Panc1 (cell line): ENCODE data around the gene POLRMT. TPM values are rescaled to one million over a fixed set of nuclear protein-coding genes. Genes with fewer than 3 reads are reported as not detected.

Source experiments
- ATAC-seq: fragments of 200-7000 bp; cut with Tn5 transposase; 2 replicates; pipeline ENCODE4 v1.9.1; 2020; ENCODE audit warnings: mild to moderate bottlenecking, moderate library complexity
- BruUV-seq: library from RNA; stranded (reverse); fragments of 400-500 nt; replicated peaks from 2 replicates; lab custom pipeline; 2021; lab: Mats Ljungman, UMichigan
- CTCF ChIA-PET: fragments of 300-600 bp; sonication (Branson Sonifier 250); formaldehyde crosslinking; loops from one replicate; lab custom pipeline; 2022; ENCODE audit warnings: antibody characterized with exemption; lab: Charles Lee
- POLR2A ChIA-PET: fragments of 300-600 bp; sonication (Branson Sonifier 250); formaldehyde crosslinking; loops from one replicate; lab custom pipeline; 2022; ENCODE audit warnings: antibody characterized with exemption; lab: Charles Lee
- DNase-seq: peaks from one replicate; pipeline ENCODE4 v3.0.0-alpha.2; 2010; ENCODE audit warnings: low read depth, low spot score
- H3K27ac ChIP-seq: 2 replicates; pipeline ENCODE4 v1.5.1; 2011; ENCODE audit warnings: mild to moderate bottlenecking, low read length, inconsistent platforms
- H3K27me3 ChIP-seq: fragments of 200-500 bp; sonication (Bioruptor generic); 2 replicates; pipeline ENCODE4 v1.6.0; 2014; ENCODE audit warnings: low read length, inconsistent platforms; ENCODE audit not compliant: control insufficient read depth, insufficient read depth
- H3K36me3 ChIP-seq: fragments of 200-500 bp; sonication (Bioruptor generic); 2 replicates; pipeline ENCODE4 v1.5.1; 2014; ENCODE audit warnings: inconsistent platforms, mild to moderate bottlenecking, low read length, moderate library complexity; ENCODE audit not compliant: control insufficient read depth, insufficient read depth
- H3K4me1 ChIP-seq: 2 replicates; pipeline ENCODE4 v1.5.1; 2011; ENCODE audit warnings: inconsistent platforms, mild to moderate bottlenecking, low read length, moderate library complexity; ENCODE audit not compliant: control insufficient read depth, insufficient read depth
- H3K4me3 ChIP-seq, 2 experiments: 2 replicates each; pipeline ENCODE4 v1.5.1; 2011 to 2012; ENCODE audit warnings: low read depth in 2 of 2, low read length in 2 of 2, mild to moderate bottlenecking in 2 of 2, inconsistent platforms in 1 of 2, moderate library complexity in 1 of 2
- H3K9me3 ChIP-seq: fragments of 200-500 bp; sonication (Bioruptor generic); 2 replicates; pipeline ENCODE4 v1.5.1; 2014; ENCODE audit warnings: low read depth, mild to moderate bottlenecking, inconsistent platforms, low read length, moderate library complexity; ENCODE audit not compliant: control insufficient read depth, insufficient read depth
- POLR2AphosphoS5 ChIP-seq: IDR thresholded peaks from 2 replicates; pipeline ENCODE4 v1.6.1; 2012; ENCODE audit warnings: mild to moderate bottlenecking, low read depth, low read length, moderate library complexity
- SIN3A ChIP-seq: IDR thresholded peaks from 2 replicates; pipeline ENCODE4 v1.6.1; 2012; ENCODE audit warnings: low read depth, mild to moderate bottlenecking, low read length, moderate library complexity, borderline replicate concordance; ENCODE audit not compliant: insufficient read depth
- TCF7L2 ChIP-seq: IDR thresholded peaks from 2 replicates; pipeline ENCODE4 v1.6.1; 2011; ENCODE audit warnings: mild to moderate bottlenecking, low read depth, low read length, inconsistent platforms
- in situ Hi-C: cut with HindIII; loops from 2 replicates; pipeline ENCODE4 v1.10.0; 2016; ENCODE audit warnings: low sequenced_read_pairs, low pct_unique_long_range_greater_than_20kb
- intact Hi-C: fragments of 100-400 bp; cut with micrococcal nuclease; formaldehyde crosslinking; loops from one replicate; pipeline ENCODE4 v1.10.0; 2022; ENCODE audit not compliant: unreplicated experiment
- total RNA-seq: library from RNA; stranded (reverse); gene quantifications from one replicate; pipeline ENCODE4 v1.2.1, GENCODE V29; 2021; ENCODE audit not compliant: unreplicated experiment
- TF ChIP-seq, protein P1 (sequence below): fragments of 450-650 bp; IDR thresholded peaks from 2 replicates; pipeline ENCODE4 v1.5.1; 2017; ENCODE audit warnings: mild to moderate bottlenecking
- TF ChIP-seq, protein P2 (sequence below), 2 experiments: IDR thresholded peaks; 2 replicates each; pipeline ENCODE4 v1.6.1; 2011 to 2012; ENCODE audit warnings: low read depth in 2 of 2, control low read depth in 1 of 2, low read length in 1 of 2, mild to moderate bottlenecking in 1 of 2, moderate library complexity in 1 of 2; ENCODE audit not compliant: insufficient read depth in 1 of 2

The POLRMT gene
- total RNA-seq, 1 experiment from 2014 or later, result 56.0 TPM

DNA sequence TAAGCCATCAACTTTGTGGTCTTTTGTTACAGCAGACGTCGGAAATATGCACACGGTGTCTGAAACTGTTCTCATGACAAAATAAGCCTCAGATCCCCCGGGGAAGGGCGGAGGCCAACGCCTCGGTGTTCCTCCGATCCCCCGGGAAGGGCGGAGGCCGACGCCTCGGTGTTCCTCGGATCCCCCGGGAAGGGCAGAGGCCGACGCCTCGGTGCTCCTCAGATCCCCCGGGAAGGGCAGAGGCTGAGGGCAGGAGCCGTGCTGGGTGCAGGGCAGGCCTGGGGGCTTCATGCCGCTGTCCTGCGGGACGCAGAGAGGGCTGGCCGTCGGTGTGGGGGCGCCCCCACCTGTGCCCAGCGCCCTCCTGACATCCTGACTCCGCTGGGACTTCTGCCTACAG is 11.0 kb upstream of the POLRMT start:
- intact Hi-C loops (no loop called here), in situ Hi-C loops (no loop called here)
- DNase-seq, result no peak
- H3K36me3 ChIP-seq, result no peaks in the 10 kb centered on the region; the same call in 1 of the 2 replicates
- BruUV-seq, result no TSS peak
- H3K4me1 ChIP-seq, result no peaks in the 10 kb centered on the region
- H3K27me3 ChIP-seq, result no peaks in the 10 kb centered on the region
- TF ChIP-seq, protein P1, sequence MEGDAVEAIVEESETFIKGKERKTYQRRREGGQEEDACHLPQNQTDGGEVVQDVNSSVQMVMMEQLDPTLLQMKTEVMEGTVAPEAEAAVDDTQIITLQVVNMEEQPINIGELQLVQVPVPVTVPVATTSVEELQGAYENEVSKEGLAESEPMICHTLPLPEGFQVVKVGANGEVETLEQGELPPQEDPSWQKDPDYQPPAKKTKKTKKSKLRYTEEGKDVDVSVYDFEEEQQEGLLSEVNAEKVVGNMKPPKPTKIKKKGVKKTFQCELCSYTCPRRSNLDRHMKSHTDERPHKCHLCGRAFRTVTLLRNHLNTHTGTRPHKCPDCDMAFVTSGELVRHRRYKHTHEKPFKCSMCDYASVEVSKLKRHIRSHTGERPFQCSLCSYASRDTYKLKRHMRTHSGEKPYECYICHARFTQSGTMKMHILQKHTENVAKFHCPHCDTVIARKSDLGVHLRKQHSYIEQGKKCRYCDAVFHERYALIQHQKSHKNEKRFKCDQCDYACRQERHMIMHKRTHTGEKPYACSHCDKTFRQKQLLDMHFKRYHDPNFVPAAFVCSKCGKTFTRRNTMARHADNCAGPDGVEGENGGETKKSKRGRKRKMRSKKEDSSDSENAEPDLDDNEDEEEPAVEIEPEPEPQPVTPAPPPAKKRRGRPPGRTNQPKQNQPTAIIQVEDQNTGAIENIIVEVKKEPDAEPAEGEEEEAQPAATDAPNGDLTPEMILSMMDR, result no peak
- TF ChIP-seq, protein P2, sequence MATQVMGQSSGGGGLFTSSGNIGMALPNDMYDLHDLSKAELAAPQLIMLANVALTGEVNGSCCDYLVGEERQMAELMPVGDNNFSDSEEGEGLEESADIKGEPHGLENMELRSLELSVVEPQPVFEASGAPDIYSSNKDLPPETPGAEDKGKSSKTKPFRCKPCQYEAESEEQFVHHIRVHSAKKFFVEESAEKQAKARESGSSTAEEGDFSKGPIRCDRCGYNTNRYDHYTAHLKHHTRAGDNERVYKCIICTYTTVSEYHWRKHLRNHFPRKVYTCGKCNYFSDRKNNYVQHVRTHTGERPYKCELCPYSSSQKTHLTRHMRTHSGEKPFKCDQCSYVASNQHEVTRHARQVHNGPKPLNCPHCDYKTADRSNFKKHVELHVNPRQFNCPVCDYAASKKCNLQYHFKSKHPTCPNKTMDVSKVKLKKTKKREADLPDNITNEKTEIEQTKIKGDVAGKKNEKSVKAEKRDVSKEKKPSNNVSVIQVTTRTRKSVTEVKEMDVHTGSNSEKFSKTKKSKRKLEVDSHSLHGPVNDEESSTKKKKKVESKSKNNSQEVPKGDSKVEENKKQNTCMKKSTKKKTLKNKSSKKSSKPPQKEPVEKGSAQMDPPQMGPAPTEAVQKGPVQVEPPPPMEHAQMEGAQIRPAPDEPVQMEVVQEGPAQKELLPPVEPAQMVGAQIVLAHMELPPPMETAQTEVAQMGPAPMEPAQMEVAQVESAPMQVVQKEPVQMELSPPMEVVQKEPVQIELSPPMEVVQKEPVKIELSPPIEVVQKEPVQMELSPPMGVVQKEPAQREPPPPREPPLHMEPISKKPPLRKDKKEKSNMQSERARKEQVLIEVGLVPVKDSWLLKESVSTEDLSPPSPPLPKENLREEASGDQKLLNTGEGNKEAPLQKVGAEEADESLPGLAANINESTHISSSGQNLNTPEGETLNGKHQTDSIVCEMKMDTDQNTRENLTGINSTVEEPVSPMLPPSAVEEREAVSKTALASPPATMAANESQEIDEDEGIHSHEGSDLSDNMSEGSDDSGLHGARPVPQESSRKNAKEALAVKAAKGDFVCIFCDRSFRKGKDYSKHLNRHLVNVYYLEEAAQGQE (IDR thresholded peaks at IDR 0.05; ENCODE audit: insufficient read depth in 1 of 2, low read depth in 2 of 2, low read length in 1 of 2), result no peak
- TF ChIP-seq SIN3A, result no peak
- TF ChIP-seq TCF7L2, result no peak
- TF ChIP-seq POLR2AphosphoS5, result no peak
- ChIA-PET POLR2A (no interaction called here), CTCF (no interaction called here)
- ATAC-seq, result no peak
- no peak overlapping the region for H3K27ac ChIP-seq
- no peaks in the 10 kb centered on the region for H3K9me3 ChIP-seq
- no peak overlapping the region for H3K4me3 ChIP-seq

DNA sequence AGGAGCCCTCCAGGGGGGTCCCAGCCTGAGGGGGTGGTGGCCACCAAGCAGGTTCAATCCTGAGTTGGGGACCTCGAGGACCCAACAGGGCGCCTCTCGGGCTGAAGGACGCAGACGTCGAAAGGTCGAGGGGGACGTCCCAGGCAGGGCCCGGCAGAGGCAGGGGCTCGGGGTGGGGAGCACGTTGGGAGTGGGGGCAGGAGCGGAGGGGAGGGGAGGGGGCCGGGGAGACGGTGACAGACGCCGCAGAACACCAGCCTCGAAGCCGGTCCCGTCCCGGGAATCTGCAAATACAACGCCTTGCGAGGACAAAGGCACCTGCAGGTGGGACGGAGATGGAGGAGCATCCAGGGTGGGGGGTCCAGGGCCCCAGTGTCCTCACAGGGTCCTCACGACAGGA is 10.4 kb upstream of the POLRMT start:
- DNase-seq (no peak), ATAC-seq (no peak)
- ChIA-PET CTCF (no interaction called here), POLR2A (no interaction called here)
- TF ChIP-seq, protein P1, result no peak
- TF ChIP-seq SIN3A (no peak), TCF7L2 (no peak), POLR2AphosphoS5 (no peak)
- TF ChIP-seq, protein P2 (IDR thresholded peaks at IDR 0.05; ENCODE audit: insufficient read depth in 1 of 2, low read depth in 2 of 2, low read length in 1 of 2), result no peak
- no peaks in the 10 kb centered on the region for H3K9me3 ChIP-seq
- no peak overlapping the region for H3K4me3 ChIP-seq
- no peaks in the 10 kb centered on the region; the same call in 1 of the 2 replicates for H3K36me3 ChIP-seq
- no peak overlapping the region for H3K27ac ChIP-seq
- no peaks in the 10 kb centered on the region for H3K27me3 ChIP-seq
- intact Hi-C loops, result no loop called here
- no peaks in the 10 kb centered on the region for H3K4me1 ChIP-seq
- BruUV-seq, result no TSS peak
- in situ Hi-C loops, result no loop called here
